GM12878 (cell line): Measurements from ENCODE around the gene MCF2L2. TPM values are rescaled to one million over a fixed set of nuclear protein-coding genes. Genes with fewer than 3 reads are reported as not detected.

ENCODE experiments used
- ATAC-seq: fragments of 200-7000 bp; cut with Tn5 transposase; 3 replicates; pipeline ENCODE4 v1.9.1; 2020; ENCODE audit warnings: mild to moderate bottlenecking, moderate library complexity
- BruUV-seq: library from RNA; stranded (reverse); fragments of 400-500 nt; replicated peaks from 2 replicates; lab custom pipeline; 2021; lab: Mats Ljungman, UMichigan
- CTCF ChIA-PET: fragments of 300-600 bp; sonication (Branson Sonifier 250); formaldehyde crosslinking; extraction: SDS; loops from one replicate; lab custom pipeline; 2021; ENCODE audit warnings: inconsistent platforms; lab: Yijun Ruan, JAX
- POLR2A ChIA-PET: fragments of 350-600 bp; formaldehyde crosslinking; extraction: SDS; loops from one replicate; lab custom pipeline; 2021; ENCODE audit warnings: inconsistent platforms; lab: Charles Lee
- RAD21 ChIA-PET: fragments of 300-600 bp; sonication (Branson Sonifier 250); formaldehyde crosslinking; loops from one replicate; lab custom pipeline; 2023; ENCODE audit warnings: antibody characterized with exemption; ENCODE audit not compliant: unreplicated experiment; lab: Charles Lee
- SMC1A ChIA-PET: fragments of 300-600 bp; sonication (Branson Sonifier 250); formaldehyde crosslinking; loops from one replicate; lab custom pipeline; 2023; ENCODE audit not compliant: unreplicated experiment, uncharacterized antibody; lab: Charles Lee
- DNase-seq: peaks from one replicate; pipeline ENCODE4 v3.0.0-alpha.2; 2011; ENCODE audit warnings: low read depth, low spot score
- FAIRE-seq: peaks from 3 replicates; lab custom pipeline; 2011; peaks lifted over from hg19 to GRCh38; lab: Jason Lieb, UNC
- H2AFZ ChIP-seq: 2 replicates; pipeline ENCODE4 v1.6.0; 2011; ENCODE audit warnings: low read depth, low read length, control low read depth; ENCODE audit not compliant: control insufficient read depth
- H3K27ac ChIP-seq: 2 replicates; pipeline ENCODE4 v1.5.1; 2011; ENCODE audit warnings: control low read depth; ENCODE audit not compliant: control insufficient read depth, insufficient read depth
- H3K27me3 ChIP-seq, 2 experiments: replicated peaks in 1 of 2; 2 replicates each; pipeline versions ENCODE4 v1.6.0 to v1.6.1; 2011; ENCODE audit warnings: low read length in 1 of 2; ENCODE audit not compliant: control insufficient read depth in 2 of 2, insufficient read depth in 2 of 2
- H3K36me3 ChIP-seq, 2 experiments: 2 replicates each; pipeline ENCODE4 v1.5.1; 2011; ENCODE audit warnings: low read length in 1 of 2; ENCODE audit not compliant: control insufficient read depth in 2 of 2, insufficient read depth in 2 of 2
- H3K4me1 ChIP-seq: 2 replicates; pipeline ENCODE4 v1.6.1; 2011; ENCODE audit warnings: mild to moderate bottlenecking, low read length, moderate library complexity, mixed read lengths; ENCODE audit not compliant: control insufficient read depth, insufficient read depth
- H3K4me2 ChIP-seq: 2 replicates; pipeline ENCODE4 v1.6.0; 2011; ENCODE audit warnings: control low read depth; ENCODE audit not compliant: control insufficient read depth, insufficient read depth
- H3K4me3 ChIP-seq: fragments of 200-600 bp; sonication (generic); 2 replicates; pipeline ENCODE4 v1.5.1; 2016
- H3K79me2 ChIP-seq: 2 replicates; pipeline ENCODE4 v1.6.0; 2011; ENCODE audit warnings: low read length; ENCODE audit not compliant: control insufficient read depth, insufficient read depth
- H3K9ac ChIP-seq: 2 replicates; pipeline ENCODE4 v1.8.0; 2011; ENCODE audit warnings: low read length, control low read depth, mixed read lengths; ENCODE audit not compliant: control insufficient read depth, insufficient read depth
- H3K9me3 ChIP-seq: replicated peaks from 3 replicates; pipeline ENCODE4 v1.5.1; 2011; ENCODE audit warnings: mild to moderate bottlenecking, low read length; ENCODE audit not compliant: control insufficient read depth, insufficient read depth
- H4K20me1 ChIP-seq: 2 replicates; pipeline ENCODE4 v1.6.0; 2011; ENCODE audit not compliant: control insufficient read depth, insufficient read depth
- E4F1 ChIP-seq: fragments of 450-650 bp; IDR thresholded peaks from 2 replicates; pipeline ENCODE4 v1.6.1; 2018; ENCODE audit warnings: borderline replicate concordance, mild to moderate bottlenecking; ENCODE audit not compliant: partially characterized antibody
- GATAD2B ChIP-seq: fragments of 450-650 bp; conservative IDR thresholded peaks from 2 replicates; pipeline ENCODE4 v1.6.1; 2017; ENCODE audit warnings: low read depth, mild to moderate bottlenecking, moderate library complexity
- SMARCA5 ChIP-seq: fragments of 450-650 bp; IDR thresholded peaks from 2 replicates; pipeline ENCODE4 v1.6.1; 2017; ENCODE audit warnings: mild to moderate bottlenecking
- SUZ12 ChIP-seq: fragments of 200-600 bp; sonication (generic); IDR thresholded peaks from one replicate; pipeline ENCODE4 v1.6.1; 2018; ENCODE audit warnings: antibody characterized with exemption, mild to moderate bottlenecking; ENCODE audit not compliant: unreplicated experiment
- WGBS: methylation state at CpG from one replicate; pipeline ENCODE4 v1.1.6; 2016; ENCODE audit warnings: low lambda C conversion rate; ENCODE audit not compliant: insufficient replicate concordance, insufficient coverage; ENCODE audit errors: missing lambda C conversion rate; 5-methylcytosine and 5-hydroxymethylcytosine counted together
- in situ Hi-C: fragments of 300-500 bp; cut with MboI; formaldehyde crosslinking; loops from 9 replicates; pipeline ENCODE4 v1.14.3; 2018; ENCODE audit warnings: mixed read lengths
- intact Hi-C: fragments of 100-400 bp; cut with micrococcal nuclease; formaldehyde crosslinking; loops from one replicate; pipeline ENCODE4 v1.14.2; 2022; ENCODE audit not compliant: unreplicated experiment
- polyA plus RNA-seq, 11 experiments: library from polyadenylated mRNA; depleted of rRNA in 4 of 11; unstranded in 6 of 11; stranded (reverse) in 5 of 11; fragments of >200 nt; fragmentation: Nextera tagmentation in 4 of 11; fragmentation: Illumina TruSeq in 1 of 11; extraction: Ambion mirVana in 4 of 11; extraction: Trizol in 1 of 11; gene quantifications; 1 replicate in 1 of 11; 2 replicates in 10 of 11; pipeline versions ENCODE4 v1.2.1 to v1.2.3, GENCODE V29; 2011 to 2016; ENCODE audit warnings: inconsistent platforms in 2 of 11, missing spikeins in 2 of 11, low read depth in 1 of 11
- total RNA-seq, 4 experiments: library from RNA; depleted of rRNA in 3 of 4; stranded (reverse); fragments of >200 nt in 3 of 4; fragmentation: Illumina TruSeq in 1 of 4; extraction: Trizol in 1 of 4; gene quantifications; 2 replicates each; pipeline versions ENCODE4 v1.2.1 to v1.2.3, GENCODE V29; 2013 to 2021

MCF2L2 gene
- total and polyA plus RNA-seq, 10 of the 15 experiments (the other 5 are each of a cell fraction or from before 2014, with no cell fraction given): 0.37 to 2.8 (median 1.4) TPM

- TF ChIP-seq SUZ12: no peak
Measured at GRCh38 chr3:183239046-183239445, 189.4 kb downstream of the MCF2L2 start (continued).

- Histone ChIP-seq H3K79me2 (no peaks in the 10 kb centered on the region), H3K36me3 (no peaks in the 10 kb centered on the region), H3K27me3 (no peaks in the 10 kb centered on the region), H3K4me2 (no peak overlapping the region), H3K9me3 (no peaks in the 10 kb centered on the region; the same call in 2 of the 3 replicates), H3K9ac (no peak overlapping the region), H3K4me3 (no peak overlapping the region), H2AFZ (no peak overlapping the region), H3K4me1 (no peaks in the 10 kb centered on the region), H3K27ac (no peak overlapping the region), H4K20me1 (no peaks in the 10 kb centered on the region)
- RAD21 ChIA-PET: interaction anchor here (1.5 kb wide), 1 partner anchor 520 kb away, joined by 3 read pairs; no protein-coding TSS in a partner anchor
- 36% methylated on average over 4 of the region's 4 CpGs for WGBS
- in situ Hi-C loops: no loop called here
- ATAC-seq (no peak), DNase-seq (no peak), FAIRE-seq (no peak)
- BruUV-seq: no TSS peak
- POLR2A ChIA-PET: no interaction called here
- intact Hi-C loops: no loop called here
- no peak for TF ChIP-seq SMARCA5
- no peak for TF ChIP-seq GATAD2B
- no peak for TF ChIP-seq E4F1
- SMC1A ChIA-PET: interaction anchor here (0.7 to 1.3 kb wide), 3 partner anchors 13 to 121 kb away, joined by 3 to 5 read pairs (median 4); no protein-coding TSS in a partner anchor
- CTCF ChIA-PET: no interaction called here
Measured at GRCh38 chr3:183233966-183234365, 194.5 kb downstream of the MCF2L2 start.
